Trophoblast cell (in vitro differentiated cells and primary cell): ENCODE results near the gene QARS1.
A peak's percentile ranks its signal among the peaks of the same experiment; 100 is the strongest.

Source experiments
- DNase-seq, 2 donors: peaks; one replicate each; pipeline ENCODE4 v3.0.0-alpha.2; 2016
- H2AFZ ChIP-seq: 2 replicates; pipeline ENCODE4 v1.6.1; 2013; ENCODE audit warnings: low read length, moderate library complexity, mild to moderate bottlenecking; ENCODE audit not compliant: insufficient read depth, poor library complexity
- H2AK5ac ChIP-seq: 2 replicates; pipeline ENCODE4 v1.6.1; 2013; ENCODE audit warnings: mild to moderate bottlenecking, low read length
- H2BK120ac ChIP-seq: 2 replicates; pipeline ENCODE4 v1.6.1; 2013; ENCODE audit warnings: low read length, mild to moderate bottlenecking, moderate library complexity; ENCODE audit not compliant: insufficient read depth, poor library complexity
- H2BK12ac ChIP-seq: 2 replicates; pipeline ENCODE4 v1.6.1; 2013; ENCODE audit warnings: mild to moderate bottlenecking, low read length, moderate library complexity
- H2BK5ac ChIP-seq: 2 replicates; pipeline ENCODE4 v1.6.1; 2013; ENCODE audit warnings: low read length, low read depth, moderate library complexity, mild to moderate bottlenecking; ENCODE audit not compliant: poor library complexity
- H3K14ac ChIP-seq: 2 replicates; pipeline ENCODE4 v1.6.1; 2013; ENCODE audit warnings: mild to moderate bottlenecking, low read length
- H3K18ac ChIP-seq: 2 replicates; pipeline ENCODE4 v1.6.1; 2013; ENCODE audit warnings: mild to moderate bottlenecking, low read length
- H3K23ac ChIP-seq: 2 replicates; pipeline ENCODE4 v1.6.1; 2013; ENCODE audit warnings: low read length
- H3K27ac ChIP-seq: 2 replicates; pipeline ENCODE4 v1.5.1; 2013; ENCODE audit warnings: low read depth, mild to moderate bottlenecking, inconsistent platforms, low read length, moderate library complexity
- H3K27me3 ChIP-seq: 2 replicates; pipeline ENCODE4 v1.6.1; 2013; ENCODE audit warnings: inconsistent platforms, mild to moderate bottlenecking, low read length, moderate library complexity; ENCODE audit not compliant: insufficient read depth
- H3K36me3 ChIP-seq, 2 experiments: 1 replicate in 1 of 2; 2 replicates in 1 of 2; pipeline ENCODE4 v1.6.1; 2013; ENCODE audit warnings: low read length in 2 of 2, mild to moderate bottlenecking in 2 of 2, moderate library complexity in 1 of 2; ENCODE audit not compliant: insufficient read depth in 2 of 2, control insufficient read depth in 1 of 2
- H3K4ac ChIP-seq: 2 replicates; pipeline ENCODE4 v1.6.1; 2013; ENCODE audit warnings: low read depth, mild to moderate bottlenecking, low read length, moderate library complexity
- H3K4me1 ChIP-seq, 2 experiments: 1 replicate in 1 of 2; 2 replicates in 1 of 2; pipeline ENCODE4 v1.6.1; 2013; ENCODE audit warnings: low read length in 2 of 2, mild to moderate bottlenecking in 2 of 2, moderate library complexity in 1 of 2; ENCODE audit not compliant: insufficient read depth in 2 of 2, control insufficient read depth in 1 of 2
- H3K4me2 ChIP-seq: 2 replicates; pipeline ENCODE4 v1.6.1; 2013; ENCODE audit warnings: inconsistent platforms, mild to moderate bottlenecking, low read length, moderate library complexity
- H3K4me3 ChIP-seq: 2 replicates; pipeline ENCODE4 v1.5.1; 2013; ENCODE audit warnings: mild to moderate bottlenecking, low read depth, low read length, inconsistent platforms
- H3K79me1 ChIP-seq: one replicate; pipeline ENCODE4 v1.6.1; 2013; ENCODE audit warnings: low read length
- H3K79me2 ChIP-seq: 2 replicates; pipeline ENCODE4 v1.6.1; 2013; ENCODE audit warnings: low read length, mild to moderate bottlenecking; ENCODE audit not compliant: control insufficient read depth, insufficient read depth, poor library complexity
- H3K9ac ChIP-seq: 2 replicates; pipeline ENCODE4 v1.6.1; 2013; ENCODE audit warnings: mild to moderate bottlenecking, low read length
- H3K9me3 ChIP-seq: 2 replicates; pipeline ENCODE4 v1.6.1; 2013; ENCODE audit warnings: low read depth, mild to moderate bottlenecking, control low read depth, inconsistent platforms, low read length; ENCODE audit not compliant: insufficient read depth
- H4K12ac ChIP-seq: 2 replicates; pipeline ENCODE4 v1.6.1; 2013; ENCODE audit warnings: low read depth, mild to moderate bottlenecking, low read length, moderate library complexity
- H4K8ac ChIP-seq: 2 replicates; pipeline ENCODE4 v1.6.1; 2013; ENCODE audit warnings: low read depth, mild to moderate bottlenecking, low read length, moderate library complexity
- H4K91ac ChIP-seq: one replicate; pipeline ENCODE4 v1.6.1; 2013; ENCODE audit warnings: low read depth, mild to moderate bottlenecking, low read length, moderate library complexity
- WGBS: extraction: QIAGEN DNeasy Blood & Tissue Kit; methylation state at CpG from one replicate; pipeline ENCODE4 v1.1.7; 2013; ENCODE audit warnings: missing lambda C conversion rate; ENCODE audit not compliant: insufficient read length, insufficient coverage; ENCODE audit errors: extremely low coverage; 5-methylcytosine and 5-hydroxymethylcytosine counted together

Gene QARS1

DNA sequence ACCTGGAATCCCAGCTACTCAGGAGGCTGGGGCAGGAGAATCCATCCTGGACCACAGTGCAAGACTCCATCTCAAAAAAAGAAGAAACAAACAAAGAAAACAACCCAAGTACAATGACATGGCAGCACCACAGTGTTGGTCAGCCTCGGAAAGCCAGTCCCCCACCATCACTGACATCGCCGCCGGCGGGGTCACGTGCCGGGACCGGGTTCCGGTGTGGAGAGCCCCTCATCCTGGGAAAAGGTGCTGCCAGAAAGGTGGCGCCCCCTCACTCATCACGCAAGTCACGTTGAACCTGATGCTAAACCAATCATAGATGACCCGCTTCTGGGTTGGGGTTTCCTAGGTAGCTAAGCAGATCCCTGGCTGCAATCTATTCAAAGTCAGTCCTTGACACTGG, 28.4 kb downstream of the QARS1 start:
- Histone ChIP-seq H3K27me3 (no peaks in the 10 kb centered on the region), H4K91ac (no peak overlapping the region), H4K12ac (no peak overlapping the region), H2AFZ (no peak overlapping the region), H3K4me3 (no peak overlapping the region), H3K79me1 (no peaks in the 10 kb centered on the region), H3K4me2 (no peak overlapping the region), H2BK5ac (no peak overlapping the region), H3K9ac (no peak overlapping the region), H2AK5ac (no peak overlapping the region), H3K23ac (no peak overlapping the region), H3K4me1 (no peaks in the 10 kb centered on the region), H3K36me3 (peaks cover 48 to 64% of the 10 kb centered on the region in 2 experiments), H3K9me3 (no peaks in the 10 kb centered on the region), H2BK120ac (no peak overlapping the region), H3K27ac (no peak overlapping the region), H3K4ac (no peak overlapping the region), H3K18ac (no peak overlapping the region), H3K79me2 (no peaks in the 10 kb centered on the region), H2BK12ac (no peak overlapping the region), H3K14ac (no peak overlapping the region), H4K8ac (no peak overlapping the region)
- no CpG with 5 or more reads among the region's 13 CpGs for WGBS
- DNase-seq = no peak

DNA sequence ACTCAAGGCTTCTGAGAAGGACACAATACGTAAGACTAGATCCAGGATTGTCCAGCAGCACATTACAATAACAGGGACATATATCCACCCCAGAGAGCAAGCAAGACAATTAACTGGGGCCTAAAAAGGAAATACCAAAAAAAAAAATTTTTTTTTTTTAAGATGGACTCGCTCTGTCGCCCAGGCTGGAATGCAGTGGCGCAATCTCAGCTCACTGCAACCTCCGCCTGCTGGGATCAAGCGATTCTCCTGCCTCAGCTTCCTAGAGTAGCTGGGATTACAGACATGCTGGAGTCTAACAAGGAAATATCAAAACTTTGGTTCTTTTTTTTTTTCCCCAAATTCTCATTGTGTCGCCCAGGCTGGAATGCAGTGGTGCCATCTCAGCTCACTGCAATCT, 46.5 kb downstream of the QARS1 start:
- no peak overlapping the region for H3K4ac ChIP-seq
- H3K27me3 ChIP-seq = no peaks in the 10 kb centered on the region
- no peaks in the 10 kb centered on the region for H3K79me2 ChIP-seq
- no peaks in the 10 kb centered on the region for H3K4me1 ChIP-seq
- no peaks in the 10 kb centered on the region for H3K79me1 ChIP-seq
- H2AK5ac ChIP-seq = no peak overlapping the region
- peaks cover 49 to 52% of the 10 kb centered on the region in 2 experiments for H3K36me3 ChIP-seq
- no peak overlapping the region for H3K23ac ChIP-seq
- H3K27ac ChIP-seq = no peak overlapping the region
- no peak overlapping the region for H4K12ac ChIP-seq
- H3K4me3 ChIP-seq = no peak overlapping the region
- peak; percentile 4 to 40 for DNase-seq
- no peak overlapping the region for H3K4me2 ChIP-seq
- no peak overlapping the region for H2BK12ac ChIP-seq
- no CpG with 5 or more reads among the region's 7 CpGs for WGBS
- H2AFZ ChIP-seq = no peak overlapping the region
- no peak overlapping the region for H4K8ac ChIP-seq
- H3K9me3 ChIP-seq = peaks cover 2% of the 10 kb centered on the region
- no peak overlapping the region for H2BK120ac ChIP-seq
- no peak overlapping the region for H3K18ac ChIP-seq
- H3K14ac ChIP-seq = no peak overlapping the region
- no peak overlapping the region for H2BK5ac ChIP-seq
- no peak overlapping the region for H3K9ac ChIP-seq
- H4K91ac ChIP-seq = no peak overlapping the region

DNA sequence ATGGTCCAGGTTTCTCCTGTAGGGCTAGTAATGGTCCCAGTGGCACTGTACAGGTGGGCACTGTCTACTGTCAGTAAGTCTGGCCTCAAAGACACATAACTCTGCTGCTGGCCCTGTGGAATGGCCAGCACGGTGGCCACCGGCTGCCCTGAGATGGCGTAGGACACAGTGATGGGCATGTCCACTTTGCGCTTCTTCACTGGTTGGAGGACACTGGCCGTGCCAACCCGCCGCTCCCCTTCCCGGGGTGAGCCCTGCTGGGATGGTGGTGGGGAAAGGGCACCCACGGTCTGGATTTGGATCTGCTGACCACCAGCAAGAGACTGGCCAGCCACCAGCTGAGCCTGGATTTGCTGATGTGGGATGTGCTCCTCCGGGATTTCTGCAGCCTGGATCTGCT, 47.3 kb downstream of the QARS1 start:
- H4K12ac ChIP-seq = no peak overlapping the region

DNA sequence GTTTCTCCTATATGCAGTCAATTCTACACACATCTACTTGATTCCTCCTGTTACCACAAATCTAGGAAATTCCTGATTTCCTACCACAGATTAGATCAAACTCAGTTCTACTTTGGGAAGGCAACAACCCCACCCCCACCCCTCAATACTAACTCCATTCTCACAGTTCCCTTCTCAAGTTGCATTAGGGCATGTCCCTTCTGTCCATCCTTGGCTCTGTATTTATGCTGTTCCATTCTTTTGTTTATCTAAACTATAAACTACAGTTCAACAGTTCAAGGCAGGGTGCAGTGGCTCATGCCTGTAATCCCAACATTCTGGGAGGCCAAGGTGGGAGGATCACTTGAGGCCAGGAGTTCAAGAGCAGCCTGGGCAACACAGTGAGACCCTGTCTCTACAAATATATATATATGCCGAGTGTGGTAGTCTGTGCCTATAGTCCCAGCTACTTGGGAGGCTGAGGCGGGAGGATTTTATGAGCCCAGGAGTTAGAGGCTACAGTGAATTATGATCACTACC, 50.2 kb downstream of the QARS1 start:
- Histone ChIP-seq H4K12ac (no peak overlapping the region), H4K8ac (no peak overlapping the region), H3K23ac (no peak overlapping the region), H3K9ac (no peak overlapping the region), H3K27me3 (no peaks in the 10 kb centered on the region), H3K9me3 (no peaks in the 10 kb centered on the region), H2BK12ac (no peak overlapping the region), H3K4me3 (no peak overlapping the region), H3K4ac (no peak overlapping the region), H3K4me2 (no peak overlapping the region), H3K18ac (no peak overlapping the region), H4K91ac (no peak overlapping the region), H2AFZ (no peak overlapping the region), H3K36me3 (peaks cover 31 to 47% of the 10 kb centered on the region in 2 experiments), H3K14ac (no peak overlapping the region), H3K4me1 (no peaks in the 10 kb centered on the region), H3K79me2 (no peaks in the 10 kb centered on the region), H2BK5ac (no peak overlapping the region), H3K27ac (no peak overlapping the region), H2BK120ac (no peak overlapping the region), H3K79me1 (no peaks in the 10 kb centered on the region), H2AK5ac (no peak overlapping the region)
- DNase-seq = no peak
- no CpG with 5 or more reads among the region's 2 CpGs for WGBS

More for the DNA sequence above, 47.3 kb downstream of the QARS1 start:
- Histone ChIP-seq H4K8ac (no peak overlapping the region), H2AK5ac (no peak overlapping the region), H2AFZ (no peak overlapping the region), H3K9me3 (peaks cover 2% of the 10 kb centered on the region), H3K36me3 (peaks cover 48 to 53% of the 10 kb centered on the region in 2 experiments), H4K91ac (no peak overlapping the region), H3K23ac (no peak overlapping the region), H3K14ac (no peak overlapping the region), H2BK5ac (no peak overlapping the region), H3K79me2 (no peaks in the 10 kb centered on the region), H3K27ac (no peak overlapping the region), H3K4ac (no peak overlapping the region), H2BK120ac (no peak overlapping the region), H2BK12ac (no peak overlapping the region), H3K9ac (no peak overlapping the region), H3K79me1 (no peaks in the 10 kb centered on the region), H3K18ac (no peak overlapping the region), H3K27me3 (no peaks in the 10 kb centered on the region), H3K4me2 (no peak overlapping the region), H3K4me3 (no peak overlapping the region), H3K4me1 (no peaks in the 10 kb centered on the region)
- WGBS = no CpG with 5 or more reads among the region's 10 CpGs
- DNase-seq = no peak
